ENCODE data around the gene SKOR1. TPM values are rescaled to one million over a fixed set of nuclear protein-coding genes. Genes with fewer than 3 reads are reported as not detected.

SKOR1 gene
- total RNA-seq, 6 experiments from 2014 or later, result 0.05 to 0.21 (median 0.09) TPM; not detected in 1

DNA sequence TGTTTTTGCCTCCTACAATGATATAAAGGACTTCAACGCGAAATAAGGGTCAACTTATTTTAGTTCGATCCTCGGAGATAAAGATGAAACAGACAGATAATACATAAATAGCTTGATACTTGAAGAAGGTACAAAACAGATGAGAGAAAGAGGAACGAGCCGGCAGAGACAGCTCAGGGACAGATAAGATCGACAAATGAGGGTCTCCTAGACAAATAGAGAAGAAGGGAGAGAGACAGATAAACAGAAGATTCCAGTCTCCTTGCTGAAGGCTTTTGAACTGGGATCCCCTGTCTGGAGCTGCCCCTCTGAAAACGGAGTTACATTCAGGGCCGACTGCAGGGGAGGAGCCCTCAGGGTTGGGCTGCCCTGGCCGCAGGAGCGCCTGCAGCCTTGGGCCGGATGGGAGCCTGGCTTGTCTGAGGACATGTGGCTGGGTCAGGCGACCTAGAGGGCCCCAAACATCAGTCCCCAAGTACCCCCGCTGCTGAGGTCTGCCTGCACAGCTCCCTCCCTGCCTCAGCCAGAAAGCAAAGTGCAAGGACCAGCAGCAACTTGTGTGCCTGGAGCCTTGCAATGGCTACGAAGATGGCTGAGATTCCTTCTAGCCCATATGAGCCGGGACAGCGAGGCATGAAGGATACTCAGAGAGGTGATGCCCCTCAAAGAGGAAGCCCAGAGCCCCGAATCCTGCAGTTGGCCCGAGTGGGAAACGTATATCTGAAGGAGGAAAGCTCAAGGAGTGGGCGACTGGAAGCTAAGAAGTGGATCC, 926 bp upstream of the SKOR1 start:
- intact Hi-C loops (cut with DNase I), result no loop called here
- ATAC-seq (peak in 1 of 4 donors; percentile 20), DNase-seq (no peak)
- H3K27me3 ChIP-seq, result peaks cover 26 to 51% of the 10 kb centered on the region in 2 donors
- TF ChIP-seq CTCF (IDR thresholded peaks at IDR 0.05) (no peak), POLR2A (IDR thresholded peaks at IDR 0.05) (no peak)
- H3K36me3 ChIP-seq, result no peaks in the 10 kb centered on the region
- H3K4me1 ChIP-seq, result peaks cover 0 to 30% (median 0%) of the 10 kb centered on the region in 4 donors
- no peaks in the 10 kb centered on the region for H3K9me3 ChIP-seq
- WGBS (ENCODE audit: insufficient coverage, low coverage, low lambda C conversion rate, missing lambda C conversion rate), result 9% methylated on average over 16 of the region's 21 CpGs
- no peak overlapping the region for H3K4me3 ChIP-seq
- H3K27ac ChIP-seq, result no peak overlapping the region

DNA sequence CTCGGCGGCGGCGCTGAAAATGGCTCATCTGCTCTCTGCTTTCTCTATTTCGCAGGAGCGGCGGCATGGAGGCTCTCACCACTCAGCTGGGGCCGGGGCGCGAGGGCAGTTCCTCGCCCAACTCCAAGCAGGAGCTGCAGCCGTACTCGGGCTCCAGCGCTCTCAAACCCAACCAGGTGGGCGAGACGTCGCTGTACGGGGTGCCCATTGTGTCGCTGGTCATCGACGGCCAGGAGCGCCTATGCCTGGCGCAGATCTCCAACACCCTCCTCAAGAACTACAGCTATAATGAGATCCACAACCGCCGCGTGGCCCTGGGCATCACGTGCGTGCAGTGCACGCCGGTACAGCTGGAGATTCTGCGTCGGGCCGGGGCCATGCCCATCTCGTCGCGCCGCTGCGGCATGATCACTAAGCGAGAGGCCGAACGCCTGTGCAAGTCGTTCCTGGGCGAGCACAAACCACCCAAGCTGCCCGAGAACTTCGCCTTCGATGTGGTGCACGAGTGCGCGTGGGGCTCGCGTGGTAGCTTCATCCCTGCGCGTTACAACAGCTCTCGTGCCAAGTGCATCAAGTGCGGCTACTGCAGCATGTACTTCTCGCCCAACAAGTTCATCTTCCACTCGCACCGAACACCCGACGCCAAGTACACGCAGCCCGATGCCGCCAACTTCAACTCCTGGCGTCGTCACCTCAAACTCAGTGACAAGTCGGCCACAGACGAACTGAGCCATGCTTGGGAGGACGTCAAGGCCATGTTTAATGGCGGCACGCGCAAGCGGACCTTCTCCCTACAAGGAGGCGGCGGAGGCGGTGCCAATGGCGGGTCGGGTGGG, 790 bp downstream of the SKOR1 start:
- peak in 1 of 3 donors; percentile 36 for DNase-seq
- ATAC-seq, result no peak
- Histone ChIP-seq H3K36me3 (no peaks in the 10 kb centered on the region), H3K27ac (no peak overlapping the region), H3K4me1 (peaks cover 0 to 29% (median 0%) of the 10 kb centered on the region in 4 donors), H3K4me3 (no peak overlapping the region), H3K9me3 (no peaks in the 10 kb centered on the region), H3K27me3 (peaks cover 35 to 52% of the 10 kb centered on the region in 2 donors)
- intact Hi-C loops (cut with DNase I), result no loop called here
- TF ChIP-seq CTCF (IDR thresholded peaks at IDR 0.05) (no peak), POLR2A (IDR thresholded peaks at IDR 0.05) (no peak)
- 14% methylated on average over 33 of the region's 77 CpGs for WGBS (ENCODE audit: insufficient coverage, low coverage, low lambda C conversion rate, missing lambda C conversion rate)

- no peak for ATAC-seq
Measured at GRCh38 chr15:67826717-67827561, 1.6 kb downstream of the SKOR1 start.

More at GRCh38 chr15:67826717-67827561, 1.6 kb downstream of the SKOR1 start:
- no peaks in the 10 kb centered on the region for H3K36me3 ChIP-seq
- no peak overlapping the region for H3K4me3 ChIP-seq
- WGBS (ENCODE audit: insufficient coverage, low coverage, low lambda C conversion rate, missing lambda C conversion rate), result 20% methylated on average over 1 of the region's 88 CpGs
- TF ChIP-seq POLR2A (IDR thresholded peaks at IDR 0.05) (no peak), CTCF (IDR thresholded peaks at IDR 0.05) (no peak)
- intact Hi-C loops (cut with DNase I), result no loop called here
- peak in 1 of 3 donors; percentile 38 for DNase-seq
- no peak overlapping the region for H3K27ac ChIP-seq
- no peaks in the 10 kb centered on the region for H3K9me3 ChIP-seq
- H3K27me3 ChIP-seq, result peaks cover 35 to 49% of the 10 kb centered on the region in 2 donors
- H3K4me1 ChIP-seq, result peaks cover 0 to 29% (median 0%) of the 10 kb centered on the region in 4 donors
